GM19397 (cell line): Measurements from ENCODE around the gene MAP4.
"Not testable (repeated sequence)": the region's sequence is repeated elsewhere in the genome, so short reads cannot be mapped to it uniquely, and the experiment has no call there.

ENCODE experiments used
- ATAC-seq: cut with Tn5 transposase; IDR thresholded peaks from one replicate; pipeline ENCODE4 v1.9.1; 2021; ENCODE audit warnings: mild to moderate bottlenecking, moderate library complexity; ENCODE audit not compliant: unreplicated experiment

Gene MAP4, protein sequence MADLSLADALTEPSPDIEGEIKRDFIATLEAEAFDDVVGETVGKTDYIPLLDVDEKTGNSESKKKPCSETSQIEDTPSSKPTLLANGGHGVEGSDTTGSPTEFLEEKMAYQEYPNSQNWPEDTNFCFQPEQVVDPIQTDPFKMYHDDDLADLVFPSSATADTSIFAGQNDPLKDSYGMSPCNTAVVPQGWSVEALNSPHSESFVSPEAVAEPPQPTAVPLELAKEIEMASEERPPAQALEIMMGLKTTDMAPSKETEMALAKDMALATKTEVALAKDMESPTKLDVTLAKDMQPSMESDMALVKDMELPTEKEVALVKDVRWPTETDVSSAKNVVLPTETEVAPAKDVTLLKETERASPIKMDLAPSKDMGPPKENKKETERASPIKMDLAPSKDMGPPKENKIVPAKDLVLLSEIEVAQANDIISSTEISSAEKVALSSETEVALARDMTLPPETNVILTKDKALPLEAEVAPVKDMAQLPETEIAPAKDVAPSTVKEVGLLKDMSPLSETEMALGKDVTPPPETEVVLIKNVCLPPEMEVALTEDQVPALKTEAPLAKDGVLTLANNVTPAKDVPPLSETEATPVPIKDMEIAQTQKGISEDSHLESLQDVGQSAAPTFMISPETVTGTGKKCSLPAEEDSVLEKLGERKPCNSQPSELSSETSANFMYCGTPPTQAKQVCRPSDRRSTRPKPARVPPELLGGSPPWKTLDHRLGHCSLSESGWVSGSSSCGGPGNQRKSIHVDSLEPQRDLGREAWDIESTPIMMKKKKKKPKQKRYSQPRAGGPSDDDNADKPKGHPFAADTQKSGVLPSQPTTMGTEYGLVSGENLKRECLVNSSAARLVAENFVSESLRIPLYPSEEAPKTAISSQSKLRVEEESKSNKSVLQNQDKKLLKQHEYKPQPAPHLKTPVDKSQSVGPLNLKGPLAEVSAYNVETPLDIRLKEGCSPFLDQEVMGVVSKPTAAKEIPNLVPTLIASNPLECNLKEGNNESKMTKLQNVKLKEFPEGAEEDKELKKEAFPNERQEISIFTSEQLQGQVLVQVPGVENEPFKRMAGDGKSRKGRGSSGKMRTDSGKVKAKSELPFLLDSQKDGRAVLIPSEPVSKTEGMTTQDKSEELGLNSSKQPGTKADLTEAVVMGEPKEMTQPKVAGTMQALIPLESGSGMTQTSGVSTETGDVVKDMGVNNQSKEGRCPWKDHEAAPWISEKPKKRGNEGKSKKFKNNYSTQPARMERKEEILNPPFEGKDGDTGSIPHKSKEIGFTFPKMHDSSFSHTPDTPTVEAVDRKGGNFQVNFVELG (N-terminal part only)

DNA sequence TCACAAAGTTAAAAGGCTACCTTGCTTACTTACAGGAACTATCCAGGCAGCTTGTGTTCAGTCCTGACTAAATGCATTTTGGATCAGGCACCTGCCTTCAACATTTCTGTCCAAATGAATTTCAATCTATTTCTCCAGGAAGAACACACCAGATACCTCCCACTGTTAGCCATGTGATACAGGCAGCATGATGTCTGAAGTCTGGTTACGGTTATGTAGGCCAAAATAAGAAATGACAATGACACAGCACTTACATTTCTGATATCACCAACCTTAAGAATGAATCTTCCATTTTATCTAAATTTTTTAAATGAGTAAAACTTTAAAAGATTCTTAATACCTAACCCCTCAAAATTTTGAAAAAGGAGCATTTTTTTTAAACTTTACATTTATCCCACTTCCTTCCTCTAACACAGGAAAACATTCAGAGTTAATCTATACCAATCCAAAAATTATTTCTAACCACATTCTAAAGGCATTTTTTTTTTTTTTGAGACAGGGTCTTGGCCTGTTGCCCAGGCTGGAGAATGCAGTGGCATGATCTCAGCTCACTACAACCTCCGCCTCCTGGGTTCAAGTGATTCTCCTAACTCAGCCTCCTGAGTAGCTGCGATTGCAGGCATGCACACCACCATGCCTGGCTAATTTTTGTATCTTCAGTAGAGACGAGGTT is at the start of gene MAP4:
Gene MAP4, minus strand, starts transcription at position 116 of the 673 bp plus-strand sequence. CDS start 17,556 bp downstream, outside the sequence.
- ATAC-seq, result no peak

DNA sequence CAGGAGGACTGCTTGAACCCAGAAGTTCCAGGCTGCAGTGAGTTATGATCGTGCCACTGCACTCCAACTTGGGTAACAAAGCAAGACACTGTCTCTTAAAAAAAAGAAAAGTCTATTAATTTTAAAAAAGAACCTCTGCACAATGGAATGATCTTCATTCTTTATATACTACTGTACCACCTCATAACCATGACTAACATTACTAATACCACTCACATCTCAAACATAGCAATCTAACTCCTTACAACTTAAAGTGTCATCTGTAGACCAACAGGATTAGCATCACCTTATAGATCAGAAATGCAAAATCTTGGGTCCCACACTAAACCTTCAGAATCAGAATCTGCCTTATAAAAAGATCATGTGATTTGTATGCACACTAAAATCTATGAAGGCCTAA is 48.8 kb upstream of the MAP4 start:
- ATAC-seq, result no peak

DNA sequence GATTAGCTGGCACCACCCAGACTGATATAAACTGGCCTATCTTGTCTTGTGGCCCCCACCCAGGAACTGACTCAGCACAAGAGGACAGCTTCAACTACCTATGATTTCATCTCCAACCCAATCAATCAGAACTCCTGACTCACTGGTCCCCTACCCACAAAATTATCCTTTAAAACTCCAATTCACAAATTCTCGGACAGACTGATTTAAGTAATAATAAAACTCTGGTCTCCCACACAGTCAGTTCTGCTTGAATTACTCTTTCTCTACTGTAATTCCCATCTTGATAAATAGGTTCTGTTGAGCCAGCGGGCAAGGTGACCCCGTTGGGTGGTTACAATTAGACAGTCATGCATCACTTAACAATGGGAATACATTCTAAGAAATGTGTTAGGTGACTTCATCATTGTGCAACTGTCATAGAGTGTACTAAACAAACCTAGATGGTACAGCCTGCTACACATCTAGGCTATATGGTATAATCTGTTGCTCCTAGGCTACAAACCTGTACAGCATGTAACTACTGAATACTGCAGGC is 48.1 kb upstream of the MAP4 start:
- ATAC-seq, result no peak

GRCh38 chr3:48061586-48061985 is 45.4 kb upstream of the MAP4 start:
- not testable (repeated sequence) for ATAC-seq

- no peak for ATAC-seq
These were observed 41.9 kb upstream of the MAP4 start for GRCh38 chr3:48058091-48058490.

GRCh38 chr3:48057521-48057920 is 41.3 kb upstream of the MAP4 start:
- no peak for ATAC-seq

DNA sequence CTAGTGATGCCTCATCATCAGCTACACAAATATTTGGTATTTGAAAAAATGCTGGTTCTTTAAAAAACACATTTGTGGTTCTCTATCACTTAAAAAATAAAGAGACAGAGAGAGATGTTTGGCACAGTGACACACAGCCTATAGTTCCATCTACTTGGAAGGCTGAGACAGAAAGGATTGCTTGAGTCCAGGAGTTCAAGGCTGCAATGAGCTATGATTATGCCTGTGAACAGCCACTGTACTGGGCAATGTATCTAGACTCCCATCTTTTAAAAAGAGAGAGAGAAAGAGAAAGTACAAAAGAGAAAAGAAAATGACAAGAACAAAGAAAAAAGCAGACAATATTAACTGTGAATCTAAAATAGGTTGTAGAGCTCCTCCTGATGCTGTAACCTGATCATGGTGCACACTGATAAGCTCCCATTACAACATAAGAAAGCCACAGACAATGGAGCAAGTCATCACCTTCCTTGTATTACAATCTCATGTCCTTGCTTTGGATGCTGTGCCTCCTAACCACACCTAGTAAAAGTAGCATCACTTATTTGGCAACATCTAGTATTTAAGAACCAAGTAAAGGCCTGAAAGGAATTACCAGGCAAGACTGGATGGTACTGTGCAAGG is 31.7 kb upstream of the MAP4 start:
- ATAC-seq, result no peak

DNA sequence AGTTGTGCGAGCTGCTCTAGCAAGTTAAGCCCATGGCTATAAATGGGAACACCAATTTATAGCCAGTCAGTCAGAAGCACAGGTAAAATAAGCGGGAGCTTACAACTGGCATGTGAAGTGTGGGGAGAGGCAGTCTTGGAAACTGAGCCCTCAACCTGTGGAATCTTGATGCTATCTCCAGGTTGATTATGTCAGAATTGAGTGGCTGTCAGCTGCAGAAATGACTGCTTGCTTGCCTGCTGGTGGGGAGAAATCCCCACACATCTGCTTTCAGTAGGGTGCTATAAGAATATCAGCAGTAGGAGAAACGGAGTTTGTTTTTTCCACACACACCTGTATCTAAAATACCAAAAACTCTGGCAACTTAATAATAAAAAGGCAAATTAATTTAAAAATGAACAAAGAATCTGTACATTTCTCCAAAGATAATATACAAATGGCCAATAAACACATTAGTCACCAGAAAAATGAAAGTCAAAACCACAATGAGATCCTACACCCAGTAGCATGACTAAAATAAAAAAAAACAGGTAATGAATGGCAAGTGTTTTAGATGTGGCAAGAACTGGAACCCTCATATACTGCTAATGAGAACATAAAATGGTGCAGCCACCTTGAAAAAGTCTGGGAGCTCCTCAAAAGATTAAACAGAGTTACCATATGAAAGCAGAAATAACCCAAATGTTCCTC is 26.0 kb upstream of the MAP4 start:
- no peak for ATAC-seq

- no peak for ATAC-seq
These were observed 23.4 kb upstream of the MAP4 start for GRCh38 chr3:48039487-48040190.

GRCh38 chr3:48038971-48039481 is 22.8 kb upstream of the MAP4 start:
- ATAC-seq, result no peak

DNA sequence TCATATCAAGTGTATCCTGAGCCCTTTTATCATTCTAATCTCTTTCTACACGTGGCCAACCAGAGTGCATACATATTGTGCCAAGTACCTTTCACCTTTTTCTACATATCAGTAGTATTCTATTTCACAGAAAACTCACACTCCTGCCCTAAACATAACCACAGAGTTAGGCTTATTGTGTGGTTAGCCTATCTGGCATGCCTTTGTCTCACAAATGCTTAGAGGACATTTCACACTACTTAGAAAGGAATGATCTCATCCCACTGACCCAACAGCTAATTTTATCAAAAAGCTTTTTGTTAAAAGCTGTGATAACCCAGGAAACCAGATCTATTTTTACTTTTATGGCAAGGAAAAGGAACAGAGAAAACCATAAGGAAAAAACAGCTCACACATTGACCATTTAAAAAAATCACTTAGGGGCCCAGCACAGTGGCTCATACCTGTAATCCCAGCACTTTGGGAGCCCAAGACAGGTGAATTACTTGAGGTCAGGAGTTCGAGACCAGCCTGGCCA is 17.8 kb upstream of the MAP4 start:
- no peak for ATAC-seq

DNA sequence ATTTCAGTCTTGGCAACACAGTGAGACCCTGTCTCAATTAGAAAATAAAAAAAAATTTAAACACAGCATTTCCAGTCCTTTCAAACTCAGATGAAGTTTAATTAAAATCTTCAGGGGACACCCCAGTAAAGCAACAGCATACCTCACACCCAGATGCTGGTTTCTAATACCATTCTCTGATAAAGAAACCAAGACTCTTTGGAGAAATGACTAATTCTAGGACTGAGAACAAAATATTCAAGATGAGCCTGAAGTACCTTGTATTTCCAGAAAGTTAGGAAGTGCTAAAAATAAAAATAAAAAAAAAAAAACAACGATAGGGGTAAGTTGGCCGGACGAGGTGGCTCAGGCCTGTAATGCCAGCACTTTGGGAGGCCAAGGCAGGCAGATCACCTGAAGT is 14.0 kb upstream of the MAP4 start:
- ATAC-seq, result no peak

DNA sequence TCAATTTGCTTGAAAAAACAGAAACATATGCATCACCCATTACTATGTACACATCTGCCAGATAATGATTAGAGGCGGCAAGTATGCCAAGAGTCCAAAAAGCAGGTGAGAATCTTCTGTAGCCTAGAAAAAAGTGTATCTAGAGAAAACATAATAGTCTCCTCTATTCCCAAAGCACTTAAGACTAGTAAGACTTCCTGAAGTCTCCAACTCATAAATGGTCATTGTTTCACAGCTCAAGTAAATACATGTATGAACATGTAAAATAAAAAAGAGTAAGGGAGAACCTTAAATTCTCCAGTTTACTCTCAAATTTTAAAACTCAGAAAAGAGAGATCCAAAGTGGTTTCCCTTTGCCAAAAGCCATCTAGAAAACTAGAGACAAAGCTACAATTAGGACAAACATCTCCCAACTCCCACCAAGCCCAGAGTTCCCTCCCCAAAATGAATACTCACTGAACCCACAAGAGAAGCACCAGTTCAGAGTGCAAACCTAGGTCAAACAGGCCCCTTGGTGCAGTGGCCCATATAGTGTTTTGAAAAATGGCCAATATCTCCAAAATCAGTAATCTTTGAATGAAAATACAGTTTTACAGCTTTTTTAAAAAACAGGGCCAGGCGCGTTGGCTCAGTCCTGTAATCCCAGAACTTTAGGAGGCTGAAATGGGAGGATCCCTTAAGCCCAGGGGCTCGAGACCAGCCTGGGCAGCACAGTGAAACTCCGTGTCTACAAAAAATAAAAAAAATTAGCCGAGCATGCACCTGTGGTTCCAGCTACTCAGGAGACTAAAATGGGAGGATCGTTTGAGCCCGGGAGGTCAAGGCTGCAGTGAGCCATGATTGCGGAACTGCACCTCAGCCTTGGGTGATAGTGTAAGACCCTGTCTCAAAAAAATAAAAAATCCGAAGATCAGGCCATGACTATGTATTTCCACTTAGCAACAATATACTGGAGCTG is 11.0 kb upstream of the MAP4 start:
- ATAC-seq, result no peak

GRCh38 chr3:48026098-48026497 is 9.9 kb upstream of the MAP4 start:
- ATAC-seq, result no peak

DNA sequence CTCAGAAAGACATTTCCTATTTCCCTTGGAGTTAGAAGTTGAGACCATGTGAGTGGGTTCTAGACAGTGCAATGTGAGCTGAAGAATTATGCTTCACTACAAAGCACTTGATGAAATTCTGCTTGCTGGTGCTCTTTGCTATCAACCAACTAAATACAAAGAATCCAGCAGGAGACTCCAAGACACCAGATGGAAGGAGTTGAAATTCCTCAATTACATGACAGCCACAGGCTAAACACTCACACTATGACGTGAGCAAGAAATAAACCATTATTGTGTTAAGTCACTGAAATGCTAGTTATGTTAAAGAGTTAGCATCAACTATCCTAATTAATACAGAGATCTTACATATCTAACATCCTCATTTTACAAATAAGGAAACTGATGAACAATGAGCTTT is 8.2 kb upstream of the MAP4 start:
- ATAC-seq, result no peak

DNA sequence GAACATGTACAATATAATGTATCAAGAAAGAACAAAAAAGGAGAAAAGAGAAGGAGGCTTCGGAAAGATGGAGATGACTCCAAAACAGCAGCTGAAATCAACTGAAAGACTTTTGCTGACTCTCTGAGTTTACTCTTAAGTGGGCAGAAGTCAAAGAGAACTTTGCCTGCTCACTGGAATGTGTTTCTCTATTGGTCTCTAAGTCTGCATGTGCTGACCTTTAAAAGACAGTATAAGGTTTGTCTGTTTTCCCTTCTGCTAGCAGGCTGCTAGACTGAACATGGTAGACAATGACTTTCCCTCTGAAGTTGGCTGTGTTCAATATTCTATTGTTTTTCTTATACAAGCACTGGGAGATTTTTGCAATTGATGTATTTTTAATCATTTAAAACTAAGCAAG is 7.2 kb upstream of the MAP4 start:
- no peak for ATAC-seq

GRCh38 chr3:48022178-48022577 is 6.0 kb upstream of the MAP4 start:
- ATAC-seq, result no peak
